Measurements from ENCODE around the gene OR2T1.
A peak's percentile ranks its signal among the peaks of the same experiment; 100 is the strongest.
"Not testable (repeated sequence)": the region's sequence is repeated elsewhere in the genome, so short reads cannot be mapped to it uniquely, and the experiment has no call there.

OR2T1 gene

GRCh38 chr1:248402748-248403147, at the start of gene OR2T1:
Gene OR2T1 (plus strand): TSS chr1:248403048. CDS start chr1:248406148, 3,100 bp downstream.
- no peak for DNase-seq

- no peak for DNase-seq
These were observed 43.4 kb upstream of the OR2T1 start for GRCh38 chr1:248359415-248359814.

GRCh38 chr1:248361121-248361715, 41.6 kb upstream of the OR2T1 start, which contains the start of gene OR2T4:
Gene OR2T4 (plus strand): TSS chr1:248361665. CDS start chr1:248361665, 0 bp downstream.
- DNase-seq = no peak

GRCh38 chr1:248366609-248367008, 36.2 kb upstream of the OR2T1 start:
- DNase-seq = no peak

- peak; percentile 10 for DNase-seq
These were observed 30.5 kb upstream of the OR2T1 start for GRCh38 chr1:248372394-248372793.

- DNase-seq = no peak
These were observed 29.1 kb upstream of the OR2T1 start for GRCh38 chr1:248373761-248374160.

- no peak for DNase-seq
These were observed 27.4 kb upstream of the OR2T1 start, which contains the start of gene OR2T6 for GRCh38 chr1:248375446-248375845. Gene OR2T6 (plus strand): TSS chr1:248375746. CDS start chr1:248387609, 11,863 bp downstream.

- DNase-seq = no peak
These were observed 25.9 kb upstream of the OR2T1 start for GRCh38 chr1:248376916-248377315.

- no peak for DNase-seq
These were observed 22.0 kb upstream of the OR2T1 start for GRCh38 chr1:248380854-248381253.

- DNase-seq = no peak
These were observed 14.4 kb upstream of the OR2T1 start for GRCh38 chr1:248388426-248388825.

- DNase-seq = no peak
These were observed 9.8 kb upstream of the OR2T1 start for GRCh38 chr1:248393050-248393449.

GRCh38 chr1:248404024-248404423, 1.2 kb downstream of the OR2T1 start:
- DNase-seq = no peak

- DNase-seq = no peak
These were observed 4.2 kb downstream of the OR2T1 start for GRCh38 chr1:248406721-248407692.

GRCh38 chr1:248416226-248416625, 13.4 kb downstream of the OR2T1 start:
- DNase-seq = no peak

- DNase-seq = no peak
These were observed 15.0 kb downstream of the OR2T1 start for GRCh38 chr1:248417854-248418253.

GRCh38 chr1:248421384-248421783, 18.5 kb downstream of the OR2T1 start:
- no peak for DNase-seq

- DNase-seq = not testable (repeated sequence)
These were observed 24.8 kb downstream of the OR2T1 start for GRCh38 chr1:248427526-248428191.

GRCh38 chr1:248428192-248428533, 25.3 kb downstream of the OR2T1 start:
- not testable (repeated sequence) for DNase-seq

GRCh38 chr1:248431683-248432082, 28.8 kb downstream of the OR2T1 start:
- DNase-seq = not testable (repeated sequence)

- not testable (repeated sequence) for DNase-seq
These were observed 29.4 kb downstream of the OR2T1 start for GRCh38 chr1:248432201-248432600.

- not testable (repeated sequence) for DNase-seq
These were observed 31.1 kb downstream of the OR2T1 start for GRCh38 chr1:248433811-248434415.

GRCh38 chr1:248434913-248435312, 32.1 kb downstream of the OR2T1 start:
- not testable (repeated sequence) for DNase-seq

- DNase-seq = not testable (repeated sequence)
These were observed 33.5 kb downstream of the OR2T1 start for GRCh38 chr1:248436303-248436702.
